ENCODE measurements around the gene FBXO5. TPM values are rescaled to one million over a fixed set of nuclear protein-coding genes. Genes with fewer than 3 reads are reported as not detected.
A peak's percentile ranks its signal among the peaks of the same experiment; 100 is the strongest.
"Not testable (repeated sequence)": the region's sequence is repeated elsewhere in the genome, so short reads cannot be mapped to it uniquely, and the experiment has no call there.

The FBXO5 gene
- total RNA-seq, 1 donor = 3.2 TPM

DNA sequence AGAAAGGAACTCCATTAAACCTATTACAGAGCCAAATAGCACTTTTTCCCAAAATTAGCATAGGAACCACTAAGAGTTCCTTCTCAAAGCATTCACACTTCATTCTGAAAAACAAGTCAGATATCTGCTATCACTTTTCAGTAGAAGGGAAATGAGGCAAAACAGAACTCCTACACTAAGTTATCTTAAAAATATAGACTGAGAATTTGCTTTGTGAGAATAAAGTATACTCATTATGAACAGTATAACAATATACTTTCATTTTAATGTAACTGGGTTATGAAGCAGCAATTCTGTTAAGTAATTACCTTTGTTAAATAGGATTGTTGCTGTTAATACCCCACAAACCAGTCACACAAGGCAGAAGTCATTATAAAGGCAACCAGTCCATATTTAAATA, 11.0 kb upstream of the FBXO5 start:
- DNase-seq (ENCODE audit: low read depth in 2 of 3, low spot score in 2 of 3) = no peak

GRCh38 chr6:152993431-152993830, 10.6 kb upstream of the FBXO5 start:
- peak in 1 of 3 donors; percentile 12 for DNase-seq (ENCODE audit: low read depth in 2 of 3, low spot score in 2 of 3)

- DNase-seq (ENCODE audit: low read depth in 2 of 3, low spot score in 2 of 3) = no peak
Measured at GRCh38 chr6:152986978-152987377, 4.1 kb upstream of the FBXO5 start.

DNA sequence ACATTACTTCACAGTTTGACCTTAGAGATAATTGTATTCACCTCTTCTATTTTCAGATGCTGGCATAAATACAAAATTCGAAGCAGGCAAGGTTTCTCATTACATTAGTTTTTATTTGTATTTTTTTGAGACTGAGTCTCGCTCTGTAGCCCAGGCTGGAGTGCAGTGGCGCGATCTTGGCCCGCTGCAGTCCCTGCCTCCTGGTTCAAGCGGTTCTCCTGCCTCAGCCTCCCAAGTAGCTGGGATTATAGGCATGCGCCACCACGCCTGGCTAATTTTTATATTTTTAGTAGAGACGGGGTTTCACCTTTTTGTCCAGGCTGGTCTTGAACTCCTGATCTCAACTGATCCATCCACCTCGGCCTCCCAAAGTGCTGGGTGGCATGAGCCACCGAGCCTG, 2.5 kb upstream of the FBXO5 start:
- not testable (repeated sequence) for DNase-seq (ENCODE audit: low read depth in 2 of 3, low spot score in 2 of 3)

- DNase-seq (ENCODE audit: low read depth in 2 of 3, low spot score in 2 of 3) = no peak
Measured at GRCh38 chr6:152984513-152984872, 1.7 kb upstream of the FBXO5 start.

DNA sequence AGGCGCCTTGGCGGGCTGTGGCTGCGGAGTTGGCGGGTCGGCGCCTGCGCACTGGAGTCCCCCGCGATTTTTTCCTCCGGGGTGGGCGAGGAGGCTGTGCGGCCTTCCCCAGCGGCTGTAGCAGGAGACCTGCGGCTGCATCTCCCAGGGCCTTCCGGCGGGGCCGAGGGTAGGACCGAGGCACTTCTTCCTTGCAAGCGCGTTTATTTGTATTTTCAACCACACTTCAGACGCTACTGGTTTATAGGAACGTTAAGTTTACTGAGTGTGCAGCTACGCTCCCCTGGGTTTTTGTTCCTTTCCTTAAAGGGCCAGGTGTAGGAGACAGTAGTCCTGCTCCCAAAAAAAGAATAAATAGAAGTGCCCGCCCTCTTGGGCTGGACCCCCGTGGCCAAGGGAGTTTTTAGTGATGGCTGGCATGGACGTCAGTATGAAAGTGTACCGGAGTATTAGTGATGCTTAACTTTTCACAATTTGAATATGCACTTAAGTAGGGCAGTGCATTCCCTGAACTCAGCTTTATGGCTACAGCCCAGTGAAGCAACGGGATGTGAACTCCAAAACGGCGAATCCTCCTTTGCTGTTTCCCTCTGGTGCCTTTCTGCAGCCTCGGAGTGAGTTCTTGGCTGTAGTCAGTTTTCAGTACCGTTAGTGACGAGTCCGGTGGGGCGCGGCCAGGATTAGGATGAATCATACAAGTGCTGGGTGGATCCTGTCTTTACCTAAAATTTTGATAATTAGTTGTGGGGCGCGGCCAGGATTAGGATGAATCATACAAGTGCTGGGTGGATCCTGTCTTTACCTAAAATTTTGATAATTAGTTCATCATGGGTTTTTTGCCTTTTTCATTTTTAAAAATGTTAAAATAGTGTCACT, 1.0 kb upstream of the FBXO5 start:
- DNase-seq (ENCODE audit: low read depth in 2 of 3, low spot score in 2 of 3) = peak in 2 of 3 donors; percentile 73 to 78

- no peak for DNase-seq (ENCODE audit: low read depth in 2 of 3, low spot score in 2 of 3)
Measured at GRCh38 chr6:152981989-152982903, 595 bp downstream of the FBXO5 start.

DNA sequence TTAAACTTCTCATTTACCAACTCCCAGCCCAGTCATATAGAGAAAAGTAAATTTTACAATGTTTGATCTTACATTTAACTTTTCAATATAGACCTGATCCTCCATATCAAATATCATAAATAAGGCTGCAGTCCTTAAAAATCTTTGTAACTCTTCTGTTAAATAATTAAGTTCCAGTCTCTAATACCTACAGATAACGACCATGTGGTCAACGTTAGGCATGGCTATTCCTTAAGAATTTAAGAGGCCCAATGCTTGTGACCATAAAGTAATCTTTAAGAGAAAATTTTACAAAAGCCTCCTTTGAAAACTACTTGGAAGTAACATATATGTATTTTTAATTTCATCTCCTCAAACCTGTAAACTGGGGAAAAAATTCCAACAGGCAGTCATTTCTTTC, 1.6 kb downstream of the FBXO5 start:
- no peak for DNase-seq (ENCODE audit: low read depth in 2 of 3, low spot score in 2 of 3)

DNA sequence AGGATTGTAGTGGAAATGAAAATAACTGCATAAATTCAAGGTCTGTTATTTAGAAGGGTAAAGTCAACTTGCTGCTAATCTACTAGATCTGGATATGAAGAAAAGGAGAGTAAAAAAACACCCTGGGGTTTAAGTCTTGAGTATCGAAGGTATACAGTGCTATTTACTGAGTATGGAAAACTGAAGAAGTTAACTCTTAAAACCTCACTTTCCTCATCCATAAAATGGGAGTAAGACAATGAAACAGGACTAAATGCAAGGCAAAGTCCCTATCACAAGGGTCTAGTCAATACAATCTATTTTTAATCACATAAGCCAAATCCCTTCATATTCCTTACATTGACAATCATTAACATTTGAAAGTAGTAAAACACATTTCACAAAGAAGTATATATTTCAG, 2.2 kb downstream of the FBXO5 start:
- DNase-seq (ENCODE audit: low read depth in 2 of 3, low spot score in 2 of 3) = no peak

GRCh38 chr6:152979116-152979515, 3.7 kb downstream of the FBXO5 start:
- no peak for DNase-seq (ENCODE audit: low read depth in 2 of 3, low spot score in 2 of 3)

- no peak for DNase-seq (ENCODE audit: low read depth in 2 of 3, low spot score in 2 of 3)
Measured at GRCh38 chr6:152978058-152978457, 4.8 kb downstream of the FBXO5 start.

GRCh38 chr6:152977556-152977955, 5.3 kb downstream of the FBXO5 start:
- peak in 1 of 3 donors; percentile 50 for DNase-seq (ENCODE audit: low read depth in 2 of 3, low spot score in 2 of 3)

DNA sequence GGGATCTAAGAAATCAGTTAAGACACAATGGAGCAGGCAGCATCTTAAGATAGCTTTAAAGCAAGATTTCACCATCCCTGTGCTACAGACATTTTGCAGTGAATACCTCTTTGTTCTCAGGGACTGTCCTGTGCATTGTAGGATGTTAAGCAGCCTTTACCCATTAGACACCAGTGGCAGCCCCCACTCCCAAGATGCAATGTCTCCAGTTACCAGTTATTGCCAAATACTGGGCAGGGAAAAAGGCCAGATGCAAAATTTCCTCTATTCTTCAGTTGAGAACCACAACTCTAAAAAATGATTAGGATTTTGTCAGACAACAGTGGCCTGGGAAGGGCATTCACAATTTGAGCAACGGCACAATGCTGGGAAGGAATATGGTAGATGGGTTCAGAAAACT, 6.1 kb downstream of the FBXO5 start:
- DNase-seq (ENCODE audit: low read depth in 2 of 3, low spot score in 2 of 3) = no peak

DNA sequence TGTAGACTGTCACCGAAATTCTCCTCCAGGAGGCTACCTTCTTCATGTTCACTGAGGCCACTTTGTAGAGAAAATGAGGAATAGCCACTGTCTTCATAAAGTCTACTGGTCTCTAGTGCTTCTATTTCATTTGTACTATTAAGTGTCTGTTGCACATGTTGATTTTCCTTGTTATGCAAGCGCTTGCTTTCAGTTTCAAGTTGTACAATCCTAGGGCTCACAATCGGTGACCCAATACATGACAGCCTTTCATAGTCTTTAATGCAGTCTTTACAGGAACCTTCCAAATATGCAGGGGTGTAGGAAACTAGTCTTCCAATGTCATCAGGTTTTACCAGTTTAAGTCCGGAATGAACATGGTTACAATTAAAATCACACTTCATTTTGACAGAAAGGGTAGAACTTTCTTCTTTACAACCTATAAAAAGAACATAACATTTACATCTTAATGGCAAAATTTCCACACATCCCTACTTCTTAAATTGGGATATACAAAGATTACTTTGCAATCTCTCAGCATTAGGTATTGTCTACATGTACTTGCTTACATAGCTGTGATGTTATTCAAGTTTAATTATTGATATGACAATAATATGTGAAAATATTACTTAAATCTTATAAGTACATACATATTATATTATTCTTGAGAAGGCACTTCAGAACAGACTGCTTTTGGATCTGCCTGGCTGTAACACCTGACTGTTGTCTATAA, 7.5 kb downstream of the FBXO5 start:
- peak in 2 of 3 donors; percentile 40 to 77 for DNase-seq (ENCODE audit: low read depth in 2 of 3, low spot score in 2 of 3)

DNA sequence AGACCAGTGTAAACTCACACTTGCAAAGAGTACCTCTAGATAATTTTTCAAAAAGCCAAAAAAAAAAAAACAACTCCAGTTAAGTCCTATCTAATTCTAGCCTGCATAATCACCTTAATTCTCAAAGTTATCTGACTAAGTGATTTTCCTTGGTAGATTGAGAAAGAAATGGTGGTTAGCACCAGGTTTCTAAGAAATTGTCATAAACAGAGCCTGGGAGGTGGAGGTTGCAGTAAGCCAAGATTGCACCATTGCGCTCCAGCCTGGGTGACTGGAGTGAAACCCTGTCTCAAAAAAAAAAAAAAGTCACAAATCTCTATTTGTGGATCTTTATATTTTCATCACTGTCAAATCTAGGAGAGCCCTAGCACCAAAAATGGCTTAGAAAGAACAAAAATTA, 8.9 kb downstream of the FBXO5 start:
- DNase-seq (ENCODE audit: low read depth in 2 of 3, low spot score in 2 of 3) = no peak

- no peak for DNase-seq (ENCODE audit: low read depth in 2 of 3, low spot score in 2 of 3)
Measured at GRCh38 chr6:152969688-152970418, 13.0 kb downstream of the FBXO5 start.

GRCh38 chr6:152966168-152966894, 16.5 kb downstream of the FBXO5 start:
- not testable (repeated sequence) for DNase-seq (ENCODE audit: low read depth in 2 of 3, low spot score in 2 of 3)

GRCh38 chr6:152959333-152959732, 23.5 kb downstream of the FBXO5 start:
- DNase-seq (ENCODE audit: low read depth in 2 of 3, low spot score in 2 of 3) = no peak

- no peak for DNase-seq (ENCODE audit: low read depth in 2 of 3, low spot score in 2 of 3)
Measured at GRCh38 chr6:152957796-152958195, 25.0 kb downstream of the FBXO5 start.

GRCh38 chr6:152954443-152954842, 28.4 kb downstream of the FBXO5 start:
- DNase-seq (ENCODE audit: low read depth in 2 of 3, low spot score in 2 of 3) = peak in 1 of 3 donors; percentile 9
